Measurements from ENCODE around the gene PYROXD2. TPM values are rescaled to one million over a fixed set of nuclear protein-coding genes. Genes with fewer than 3 reads are reported as not detected.

The PYROXD2 gene
- total and polyA plus RNA-seq, 7 donors = 0.60 to 11.9 (median 8.0) TPM

GRCh38 chr10:98357194-98357822 lies 57.7 kb downstream of the PYROXD2 start:
- TF ChIP-seq CTCF (IDR thresholded peaks at IDR 0.05) = no peak
- no peak for TF ChIP-seq POLR2A (IDR thresholded peaks at IDR 0.05)
- no peak for TF ChIP-seq POLR2AphosphoS5 (IDR thresholded peaks at IDR 0.05)
- TF ChIP-seq EP300 (IDR thresholded peaks at IDR 0.05) = no peak
- no peaks in the 10 kb centered on the region for H3K36me3 ChIP-seq
- peaks cover 0 to 9% (median 0%) of the 10 kb centered on the region in 4 donors for H3K4me1 ChIP-seq
- WGBS, 2 donors = 77 to 78% methylated on average over 5 of the region's 5 CpGs
- intact Hi-C loops (cut with DNase I) = no loop called here
- H3K4me3 ChIP-seq = no peak overlapping the region
- DNase-seq = no peak
- no peaks in the 10 kb centered on the region for H3K9me3 ChIP-seq
- H3K27ac ChIP-seq = no peak overlapping the region
- no peaks in the 10 kb centered on the region for H3K27me3 ChIP-seq

- Histone ChIP-seq H3K27me3 (no peaks in the 10 kb centered on the region), H3K4me3 (no peak overlapping the region), H3K36me3 (no peaks in the 10 kb centered on the region), H3K9me3 (no peaks in the 10 kb centered on the region), H3K4me1 (peaks cover 0 to 20% (median 12%) of the 10 kb centered on the region in 4 donors), H3K27ac (no peak overlapping the region)
- no peak for DNase-seq
- intact Hi-C loops (cut with DNase I) = no loop called here
- no peak for TF ChIP-seq CTCF (IDR thresholded peaks at IDR 0.05)
- no peak for TF ChIP-seq EP300 (IDR thresholded peaks at IDR 0.05)
- no peak for TF ChIP-seq POLR2AphosphoS5 (IDR thresholded peaks at IDR 0.05)
- WGBS, 2 donors = 86 to 87% methylated on average over 3 of the region's 3 CpGs
Observed at GRCh38 chr10:98354491-98354890, 60.5 kb downstream of the PYROXD2 start.

GRCh38 chr10:98353170-98353569 lies 61.8 kb downstream of the PYROXD2 start:
- Histone ChIP-seq H3K27ac (no peak overlapping the region), H3K27me3 (no peaks in the 10 kb centered on the region), H3K36me3 (no peaks in the 10 kb centered on the region), H3K4me1 (peaks cover 0 to 26% (median 15%) of the 10 kb centered on the region in 4 donors), H3K4me3 (no peak overlapping the region), H3K9me3 (no peaks in the 10 kb centered on the region)
- no peak for DNase-seq
- intact Hi-C loops (cut with DNase I) = no loop called here
- no peak for TF ChIP-seq POLR2AphosphoS5 (IDR thresholded peaks at IDR 0.05)
- TF ChIP-seq CTCF (IDR thresholded peaks at IDR 0.05) = no peak
- TF ChIP-seq POLR2A (IDR thresholded peaks at IDR 0.05) = no peak
- TF ChIP-seq EP300 (IDR thresholded peaks at IDR 0.05) = no peak
- 25 to 41% methylated on average over 7 of the region's 7 CpGs for WGBS, 2 donors

- TF ChIP-seq POLR2AphosphoS5 (IDR thresholded peaks at IDR 0.05) (peak in 2 of 4 donors; percentile 40 to 63), EP300 (IDR thresholded peaks at IDR 0.05) (no peak), POLR2A (IDR thresholded peaks at IDR 0.05) (no peak), CTCF (IDR thresholded peaks at IDR 0.05) (no peak)
- DNase-seq = no peak
- H3K4me3 ChIP-seq = no peak overlapping the region
- H3K27me3 ChIP-seq = no peaks in the 10 kb centered on the region
- WGBS, 2 donors = 81 to 88% methylated on average over 11 of the region's 11 CpGs
- peak overlapping the region in 1 of 4 donors; percentile 21 for H3K27ac ChIP-seq
- H3K9me3 ChIP-seq = no peaks in the 10 kb centered on the region
- intact Hi-C loops (cut with DNase I) = no loop called here
- H3K4me1 ChIP-seq = peaks cover 0 to 26% (median 15%) of the 10 kb centered on the region in 4 donors
- no peaks in the 10 kb centered on the region for H3K36me3 ChIP-seq
Observed at GRCh38 chr10:98351831-98352402, 63.1 kb downstream of the PYROXD2 start.
